ENCODE measurements around the gene C12orf50.

DNA sequence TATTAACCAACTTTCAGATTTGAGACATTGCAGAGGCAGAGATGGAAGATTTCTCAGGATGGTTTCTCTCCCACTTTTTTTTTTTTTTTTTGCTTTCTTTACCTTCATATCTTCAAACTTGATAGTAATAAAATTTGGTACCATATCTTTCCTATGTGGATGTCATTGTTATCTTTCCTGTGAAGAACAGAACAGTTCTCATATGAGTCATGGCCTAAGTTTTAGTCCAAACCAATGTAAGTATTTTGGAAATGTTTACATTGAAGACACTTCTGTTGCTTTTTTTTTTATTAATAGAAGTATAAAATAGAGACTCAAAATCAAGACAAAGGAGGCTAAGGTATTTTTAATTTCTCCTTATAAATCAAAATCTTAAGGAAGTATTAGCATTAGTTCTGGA, 95.2 kb downstream of the C12orf50 start:
- TF ChIP-seq, protein P1, sequence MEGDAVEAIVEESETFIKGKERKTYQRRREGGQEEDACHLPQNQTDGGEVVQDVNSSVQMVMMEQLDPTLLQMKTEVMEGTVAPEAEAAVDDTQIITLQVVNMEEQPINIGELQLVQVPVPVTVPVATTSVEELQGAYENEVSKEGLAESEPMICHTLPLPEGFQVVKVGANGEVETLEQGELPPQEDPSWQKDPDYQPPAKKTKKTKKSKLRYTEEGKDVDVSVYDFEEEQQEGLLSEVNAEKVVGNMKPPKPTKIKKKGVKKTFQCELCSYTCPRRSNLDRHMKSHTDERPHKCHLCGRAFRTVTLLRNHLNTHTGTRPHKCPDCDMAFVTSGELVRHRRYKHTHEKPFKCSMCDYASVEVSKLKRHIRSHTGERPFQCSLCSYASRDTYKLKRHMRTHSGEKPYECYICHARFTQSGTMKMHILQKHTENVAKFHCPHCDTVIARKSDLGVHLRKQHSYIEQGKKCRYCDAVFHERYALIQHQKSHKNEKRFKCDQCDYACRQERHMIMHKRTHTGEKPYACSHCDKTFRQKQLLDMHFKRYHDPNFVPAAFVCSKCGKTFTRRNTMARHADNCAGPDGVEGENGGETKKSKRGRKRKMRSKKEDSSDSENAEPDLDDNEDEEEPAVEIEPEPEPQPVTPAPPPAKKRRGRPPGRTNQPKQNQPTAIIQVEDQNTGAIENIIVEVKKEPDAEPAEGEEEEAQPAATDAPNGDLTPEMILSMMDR (IDR thresholded peaks at IDR 0.05), result no peak
- TF ChIP-seq POLR2A (IDR thresholded peaks at IDR 0.05), result no peak

Data from lower leg skin (tissue), 3 donors.